ENCODE measurements around the gene GLIPR1L2. TPM values are rescaled to one million over a fixed set of nuclear protein-coding genes. Genes with fewer than 3 reads are reported as not detected.
"Not testable (repeated sequence)": the region's sequence is repeated elsewhere in the genome, so short reads cannot be mapped to it uniquely, and the experiment has no call there.

GLIPR1L2 gene
- total RNA-seq, 4 donors from 2014 or later: 0.53 to 1.6 (median 0.80) TPM

DNA sequence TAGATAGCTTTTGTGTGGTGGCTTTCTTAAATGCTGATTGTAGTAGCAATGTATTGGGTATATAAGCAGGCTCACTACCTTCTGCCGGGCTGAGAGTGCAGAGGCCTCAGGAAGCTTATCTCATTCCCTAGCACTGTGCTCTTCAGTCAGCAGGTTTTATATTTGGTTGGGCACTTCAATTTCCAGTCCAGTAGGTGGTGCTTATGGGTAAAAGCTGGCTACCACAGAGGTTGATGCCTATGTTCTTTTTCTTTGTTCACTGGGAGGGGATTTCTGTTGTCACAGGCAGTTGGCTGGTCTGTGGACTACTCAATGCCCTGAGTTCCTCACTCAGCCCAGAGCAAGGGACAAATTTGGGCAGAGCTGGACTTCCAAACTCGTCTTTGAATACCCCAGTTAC, 46.7 kb downstream of the GLIPR1L2 start:
- TF ChIP-seq CTCF (IDR thresholded peaks at IDR 0.05): no peak
- no peak for TF ChIP-seq POLR2A (IDR thresholded peaks at IDR 0.05)
- WGBS, 2 donors: 77 to 78% methylated on average over 2 of the region's 2 CpGs
- intact Hi-C loops (cut with DNase I; ENCODE audit: low total_unique reads): no loop called here

DNA sequence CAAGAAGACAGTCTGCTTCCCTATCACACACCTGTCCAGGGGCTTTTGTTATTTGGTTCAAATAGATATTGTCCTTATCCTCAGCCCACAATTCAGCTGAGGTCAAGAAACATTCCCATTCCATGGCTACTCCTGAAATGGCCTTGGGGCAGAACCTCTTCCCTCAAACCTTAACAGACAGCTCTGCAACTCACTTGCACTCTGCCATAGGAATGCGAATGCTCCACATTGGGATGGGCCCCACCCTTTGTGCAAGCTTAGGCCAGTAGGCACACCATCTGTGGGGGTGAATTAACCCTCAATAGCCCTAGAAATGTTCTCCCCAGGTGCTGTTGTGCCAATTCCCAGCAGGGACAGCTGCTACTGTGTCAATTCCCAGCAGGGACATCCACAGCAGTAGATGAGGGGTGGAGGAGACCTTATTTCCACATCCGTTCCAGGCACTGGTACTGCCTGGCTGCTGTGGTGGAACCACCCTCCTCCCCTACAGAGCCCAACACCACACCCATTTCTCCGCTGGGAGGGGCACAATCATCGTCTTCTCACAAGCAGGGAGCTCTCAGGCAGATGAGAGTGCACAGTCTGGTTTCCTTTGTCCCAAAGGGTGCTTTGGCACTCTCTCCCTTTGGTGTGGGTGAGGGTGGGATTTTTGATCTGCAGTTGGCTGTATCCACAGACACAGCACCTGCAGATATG, 47.3 kb downstream of the GLIPR1L2 start:
- 70 to 75% methylated on average over 4 of the region's 4 CpGs for WGBS, 2 donors
- no peak for DNase-seq (ENCODE audit: low spot score in 2 of 2)
- H3K4me3 ChIP-seq (ENCODE audit: low read depth, poor library complexity, severe bottlenecking): no peak overlapping the region
- TF ChIP-seq CTCF (IDR thresholded peaks at IDR 0.05): no peak
- no peak for TF ChIP-seq POLR2A (IDR thresholded peaks at IDR 0.05)
- intact Hi-C loops (cut with DNase I; ENCODE audit: low total_unique reads): no loop called here

More for the DNA sequence above, 46.7 kb downstream of the GLIPR1L2 start:
- H3K4me3 ChIP-seq (ENCODE audit: low read depth, poor library complexity, severe bottlenecking): no peak overlapping the region
- DNase-seq (ENCODE audit: low spot score in 2 of 2): no peak

- DNase-seq (ENCODE audit: low spot score in 2 of 2): no peak
- H3K4me3 ChIP-seq (ENCODE audit: low read depth, poor library complexity, severe bottlenecking): no peak overlapping the region
- intact Hi-C loops (cut with DNase I; ENCODE audit: low total_unique reads): no loop called here
- TF ChIP-seq CTCF (IDR thresholded peaks at IDR 0.05): no peak
- TF ChIP-seq POLR2A (IDR thresholded peaks at IDR 0.05): no peak
- WGBS, 2 donors: 82 to 84% methylated on average over 2 of the region's 2 CpGs
Observed at GRCh38 chr12:75439048-75439447, 48.2 kb downstream of the GLIPR1L2 start.

DNA sequence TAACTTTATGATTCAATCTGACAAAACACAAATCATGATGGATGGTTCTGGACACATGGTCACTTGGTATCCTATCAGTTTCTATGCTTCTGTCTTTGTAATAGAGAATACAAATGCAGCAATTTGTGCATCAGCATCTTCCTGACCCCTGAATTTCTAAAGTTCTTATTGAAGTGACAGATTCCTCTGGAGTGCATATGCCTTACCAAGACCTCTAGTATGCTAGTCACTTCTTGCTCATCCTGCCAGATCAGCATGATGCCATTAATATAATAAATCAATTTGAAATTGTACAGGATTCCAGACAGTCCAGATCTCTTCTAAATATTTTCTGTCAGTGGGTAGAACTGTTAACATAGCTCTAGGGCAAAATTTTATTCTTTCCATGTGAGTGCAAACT, 49.0 kb downstream of the GLIPR1L2 start:
- intact Hi-C loops (cut with DNase I; ENCODE audit: low total_unique reads): no loop called here

DNA sequence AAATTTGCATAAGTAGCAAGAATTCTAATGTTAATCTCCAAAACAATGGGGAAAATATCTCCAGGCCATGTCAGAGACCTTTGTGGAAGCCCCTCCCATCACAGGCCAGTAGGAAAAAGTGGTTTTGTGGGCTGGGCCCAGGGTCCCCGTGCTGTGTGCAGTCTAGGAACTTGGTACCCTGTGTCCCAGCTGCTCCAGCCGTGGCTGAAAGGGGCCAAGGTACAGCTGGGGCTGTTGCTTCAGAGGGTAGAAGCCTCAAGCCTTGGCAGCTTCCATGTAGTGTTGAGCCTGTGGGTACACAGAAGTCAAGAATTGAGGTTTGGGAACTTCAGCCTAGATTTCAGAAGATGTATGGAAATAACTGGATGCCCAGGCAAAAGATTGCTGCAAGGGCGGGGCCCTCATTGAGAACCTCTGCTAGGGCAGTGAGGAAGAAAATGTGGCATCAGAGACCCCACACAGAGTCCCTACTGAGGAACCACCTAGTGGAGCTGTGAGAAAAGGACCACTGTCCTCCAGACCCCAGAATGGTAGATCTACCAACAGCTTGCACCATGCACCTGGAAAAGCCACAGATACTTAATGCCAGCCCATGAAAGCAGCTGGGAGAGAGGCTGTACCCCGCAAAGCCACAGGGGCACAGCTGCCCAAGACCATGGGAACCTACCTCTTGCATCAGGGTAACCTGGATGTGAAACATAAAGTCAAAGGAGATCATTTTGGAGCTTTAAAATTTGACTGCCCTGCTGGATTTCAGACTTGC, 51.0 kb downstream of the GLIPR1L2 start:
- H3K4me3 ChIP-seq (ENCODE audit: low read depth, poor library complexity, severe bottlenecking); intact Hi-C loops (cut with DNase I; ENCODE audit: low total_unique reads); DNase-seq (ENCODE audit: low spot score in 2 of 2): not testable (repeated sequence)
- WGBS, 2 donors: 62 to 80% methylated on average over 4 of the region's 4 CpGs

More for the DNA sequence above, 49.0 kb downstream of the GLIPR1L2 start:
- DNase-seq (ENCODE audit: low spot score in 2 of 2): no peak
- H3K4me3 ChIP-seq (ENCODE audit: low read depth, poor library complexity, severe bottlenecking): no peak overlapping the region
- TF ChIP-seq CTCF (IDR thresholded peaks at IDR 0.05): no peak
- no peak for TF ChIP-seq POLR2A (IDR thresholded peaks at IDR 0.05)

GRCh38 chr12:75442454-75442853, 51.6 kb downstream of the GLIPR1L2 start:
- 23 to 76% methylated on average over 3 of the region's 3 CpGs for WGBS, 2 donors
- DNase-seq (ENCODE audit: low spot score in 2 of 2); intact Hi-C loops (cut with DNase I; ENCODE audit: low total_unique reads); H3K4me3 ChIP-seq (ENCODE audit: low read depth, poor library complexity, severe bottlenecking): not testable (repeated sequence)

All from lower leg skin (tissue), 4 donors.